Measurements from ENCODE around the gene SCO1. TPM values are rescaled to one million over a fixed set of nuclear protein-coding genes. Genes with fewer than 3 reads are reported as not detected.

Gene SCO1
- total RNA-seq, 1 donor from 2014 or later: 28.1 TPM

GRCh38 chr17:10652984-10653659, 44.2 kb downstream of the SCO1 start:
- DNase-seq: peak; percentile 74

- peak; percentile 48 for DNase-seq
Measured at GRCh38 chr17:10651927-10652326, 45.4 kb downstream of the SCO1 start.

GRCh38 chr17:10649602-10650001, 47.7 kb downstream of the SCO1 start:
- DNase-seq: peak; percentile 43

GRCh38 chr17:10648956-10649355, 48.4 kb downstream of the SCO1 start:
- no peak for DNase-seq

- DNase-seq: no peak
Measured at GRCh38 chr17:10648381-10648780, 49.0 kb downstream of the SCO1 start.

- peak; percentile 90 for DNase-seq
Measured at GRCh38 chr17:10646392-10646990, 50.8 kb downstream of the SCO1 start.

- DNase-seq: no peak
Measured at GRCh38 chr17:10640475-10640874, 56.9 kb downstream of the SCO1 start.

- no peak for DNase-seq
Measured at GRCh38 chr17:10638151-10638550, 59.2 kb downstream of the SCO1 start.

- no peak for DNase-seq
Measured at GRCh38 chr17:10635290-10635689, 62.0 kb downstream of the SCO1 start.

GRCh38 chr17:10633738-10634379, 63.5 kb downstream of the SCO1 start:
- DNase-seq: no peak

GRCh38 chr17:10631701-10632100, 65.6 kb downstream of the SCO1 start:
- no peak for DNase-seq

GRCh38 chr17:10631048-10631700, 66.2 kb downstream of the SCO1 start:
- no peak for DNase-seq

- no peak for DNase-seq
Measured at GRCh38 chr17:10629706-10630105, 67.6 kb downstream of the SCO1 start.

- DNase-seq: no peak
Measured at GRCh38 chr17:10628756-10629155, 68.6 kb downstream of the SCO1 start.

GRCh38 chr17:10626390-10626789, 70.9 kb downstream of the SCO1 start:
- DNase-seq: peak; percentile 68

- peak; percentile 97 for DNase-seq
Measured at GRCh38 chr17:10624969-10625368, 72.4 kb downstream of the SCO1 start.

GRCh38 chr17:10623737-10624338, 73.5 kb downstream of the SCO1 start:
- DNase-seq: peak; percentile 87

- peak; percentile 61 for DNase-seq
Measured at GRCh38 chr17:10622617-10623485, 74.5 kb downstream of the SCO1 start.
